ENCODE measurements around the gene AK5. TPM values are rescaled to one million over a fixed set of nuclear protein-coding genes. Genes with fewer than 3 reads are reported as not detected.

The AK5 gene
- total and polyA plus RNA-seq, 2 of the 4 experiments (the other 2 are of a cell fraction) = 22.5 to 25.8 TPM

- CTCF ChIA-PET = no interaction called here
Measured at GRCh38 chr1:77494026-77494425, 212.2 kb downstream of the AK5 start.

More at GRCh38 chr1:77494026-77494425, 212.2 kb downstream of the AK5 start:
- no peak overlapping the region for H3K4me3 ChIP-seq (ENCODE audit: insufficient read depth, low read depth, low read length)
- H2BK120ac ChIP-seq (ENCODE audit: low read depth, low read length) = no peak overlapping the region
- no peak overlapping the region for H3K23ac ChIP-seq (ENCODE audit: low read depth, low read length)
- H3K9me1 ChIP-seq (ENCODE audit: insufficient read depth, low read length) = no peaks in the 10 kb centered on the region; the same call in 1 of the 2 replicates
- no peak overlapping the region for H2BK20ac ChIP-seq (ENCODE audit: low read depth, low read length)
- H2AFZ ChIP-seq (replicated peaks; ENCODE audit: low read length, poor library complexity) = no peak overlapping the region
- no peak overlapping the region for H4K5ac ChIP-seq (ENCODE audit: low read depth, low read length)
- intact Hi-C loops (cut with micrococcal nuclease) = no loop called here
- dilution Hi-C loops (cut with HindIII; ENCODE audit: low sequenced_read_pairs, unreplicated experiment) = no loop called here
- no peaks in the 10 kb centered on the region; the same call in 1 of the 2 replicates for H3K9me3 ChIP-seq (ENCODE audit: control insufficient read depth, insufficient read depth, low read length)
- H3K18ac ChIP-seq (ENCODE audit: low read depth, low read length) = no peak overlapping the region
- H3K79me1 ChIP-seq (ENCODE audit: low read depth in 1 of 2, low read length in 2 of 2) = 0 out of 4 replicates have a peak, but pooled peaks cover 0 to 3% of the 10 kb centered on the region in 2 experiments
- H3K27ac ChIP-seq (ENCODE audit: insufficient read depth, low read length) = no peak overlapping the region
- no peak overlapping the region for H2AK9ac ChIP-seq (replicated peaks; ENCODE audit: low read depth, low read length, poor library complexity)
- H3K14ac ChIP-seq (replicated peaks; ENCODE audit: low read depth, low read length) = no peak overlapping the region
- H2BK5ac ChIP-seq (ENCODE audit: low read depth, low read length, poor library complexity, severe bottlenecking) = no peak overlapping the region
- no peak for TF ChIP-seq RCOR1 (IDR thresholded peaks at IDR 0.05; ENCODE audit: insufficient replicate concordance, low read length)
- no peak for TF ChIP-seq RFX5 (IDR thresholded peaks at IDR 0.05; ENCODE audit: low read depth, low read length)
- TF ChIP-seq CEBPB (IDR thresholded peaks at IDR 0.05; ENCODE audit: low read depth, low read length) = no peak
- in situ Hi-C loops (cut with MboI; ENCODE audit: low sequenced_read_pairs) = no loop called here
- peaks cover 6% of the 10 kb centered on the region for H3K4me1 ChIP-seq (ENCODE audit: control insufficient read depth, insufficient read depth, low read length)
- H3K4me2 ChIP-seq (ENCODE audit: low read depth, low read length) = no peak overlapping the region
- no peak overlapping the region for H3K4ac ChIP-seq (ENCODE audit: low read depth, low read length)
- no peak overlapping the region for H3K56ac ChIP-seq (ENCODE audit: extremely low read depth, insufficient read depth, low read length)
- H2BK15ac ChIP-seq (ENCODE audit: low read depth, low read length) = no peak overlapping the region
- no peak overlapping the region for H3K9ac ChIP-seq (ENCODE audit: low read depth, low read length)
- ATAC-seq (ENCODE audit: low read depth) (no peak), DNase-seq (no peak)
- no peak overlapping the region for H4K91ac ChIP-seq (ENCODE audit: insufficient read depth, low read depth, low read length)
- H2AK5ac ChIP-seq (ENCODE audit: low read depth, low read length) = no peak overlapping the region
- no peak overlapping the region for H4K8ac ChIP-seq (ENCODE audit: low read depth in 2 of 2, low read length in 2 of 2)
- no peaks in the 10 kb centered on the region for H3K27me3 ChIP-seq (ENCODE audit: control insufficient read depth, insufficient read depth, low read length)
- POLR2A ChIA-PET (ENCODE audit: unreplicated experiment) = no interaction called here
- H4K20me1 ChIP-seq (ENCODE audit: insufficient read depth, low read length) = no peaks in the 10 kb centered on the region
- H3K36me3 ChIP-seq (ENCODE audit: control insufficient read depth, insufficient read depth, low read length) = peaks cover 4% of the 10 kb centered on the region; the same call in 1 of the 2 replicates
- BruUV-seq (replicated peaks) = no TSS peak
